H1 (cell line): ENCODE measurements around the gene GTF2F2. TPM values are rescaled to one million over a fixed set of nuclear protein-coding genes. Genes with fewer than 3 reads are reported as not detected.

Experiments
- BCL11A ChIP-seq, 2 experiments: IDR thresholded peaks; one replicate each; pipeline ENCODE4 v1.6.1; 2011; ENCODE audit warnings: low read depth in 2 of 2, low read length in 2 of 2, mild to moderate bottlenecking in 2 of 2
- CTBP2 ChIP-seq: IDR thresholded peaks from 2 replicates; pipeline ENCODE4 v1.7.0; 2011; ENCODE audit warnings: borderline replicate concordance, mild to moderate bottlenecking, moderate library complexity, mixed read lengths, low read length; ENCODE audit not compliant: insufficient read depth, insufficient read length
- EZH2 ChIP-seq: fragments of 200-600 bp; sonication (generic); IDR thresholded peaks from 2 replicates; pipeline ENCODE4 v1.7.1; 2012; ENCODE audit warnings: low read depth, mild to moderate bottlenecking, moderate library complexity, low read length, inconsistent platforms; ENCODE audit not compliant: severe bottlenecking
- SP4 ChIP-seq: IDR thresholded peaks from 2 replicates; pipeline ENCODE4 v1.6.1; 2012; ENCODE audit warnings: low read length, inconsistent platforms
- TEAD4 ChIP-seq: IDR thresholded peaks from 2 replicates; pipeline ENCODE4 v1.6.1; 2012; ENCODE audit warnings: low read depth, low read length, inconsistent platforms, mixed read lengths
- polyA plus RNA-seq, 7 experiments: library from polyadenylated mRNA; depleted of rRNA in 3 of 7; stranded (reverse) in 5 of 7; unstranded in 2 of 7; fragments of >200 nt in 5 of 7; fragments of 200-250 nt in 2 of 7; gene quantifications; 1 replicate in 5 of 7; 2 replicates in 1 of 7; 4 replicates in 1 of 7; pipeline versions ENCODE4 v1.2.1 to v1.2.3, GENCODE V29; 2011 to 2013; ENCODE audit warnings: missing spikeins in 2 of 7, mixed read lengths in 2 of 7
- total RNA-seq: library from RNA; stranded (reverse); fragmentation: NEBNext Ultra II Directional; extraction: Animal tissue kit (Norgen Biotek cat#: 25700); gene quantifications from 2 replicates; pipeline ENCODE4 v1.2.1, GENCODE V29; 2021

The GTF2F2 gene
- total and polyA plus RNA-seq, 2 of the 8 experiments (the other 6 are each of a cell fraction or from before 2014, with no cell fraction given), result 10.8 to 31.1 TPM

DNA sequence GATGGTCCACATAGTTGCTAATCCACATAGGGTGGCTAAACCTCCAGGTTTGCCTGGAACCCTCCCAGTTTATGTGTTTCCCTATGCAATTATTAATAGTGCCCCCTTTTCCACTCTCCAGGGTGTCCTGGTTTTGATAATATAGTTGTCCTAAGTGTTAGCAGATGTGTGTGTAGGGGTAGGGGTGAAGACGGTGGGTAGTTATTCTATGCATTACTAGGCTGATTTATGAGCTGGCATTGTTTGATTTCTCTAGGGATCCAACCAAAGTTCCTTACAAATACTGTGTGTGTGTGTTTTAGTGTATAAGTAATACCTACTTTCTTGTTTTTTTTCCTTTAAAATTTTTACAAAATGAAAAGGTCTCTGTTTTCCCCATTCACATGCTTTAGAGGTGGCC lies 21.1 kb downstream of the GTF2F2 start (continued):
- TF ChIP-seq EZH2, result no peak
- TF ChIP-seq TEAD4, result no peak
- no peak for TF ChIP-seq BCL11A (IDR thresholded peaks at IDR 0.05; ENCODE audit: low read depth in 2 of 2, low read length in 2 of 2)
- TF ChIP-seq CTBP2, result no peak
- no peak for TF ChIP-seq SP4
